Left lung (tissue), 10 donors: Measurements from ENCODE around the gene FOXA2. TPM values are rescaled to one million over a fixed set of nuclear protein-coding genes. Genes with fewer than 3 reads are reported as not detected.

ENCODE experiments used
- ATAC-seq: fragments of 200-7000 bp; cut with Tn5 transposase; one replicate; pipeline ENCODE4 v1.9.1; 2020; ENCODE audit warnings: moderate library complexity
- DNase-seq, 4 donors: peaks; one replicate each; pipeline ENCODE4 v3.0.0-alpha.2; 2013 to 2020
- H3K27ac ChIP-seq, 2 donors: fragments of 200-600 bp; sonication (generic) in 1 of 2; one replicate each; pipeline versions ENCODE4 v1.5.0 to v1.8.0; 2020 to 2021
- H3K27me3 ChIP-seq, 2 donors: fragments of 200-600 bp; sonication (generic) in 1 of 2; one replicate each; pipeline versions ENCODE4 v1.5.0 to v1.8.0; 2020 to 2021
- H3K36me3 ChIP-seq, 2 donors: fragments of 200-600 bp; sonication (generic) in 1 of 2; one replicate each; pipeline versions ENCODE4 v1.5.0 to v1.8.0; 2020 to 2021
- H3K4me1 ChIP-seq, 2 donors: fragments of 200-600 bp; one replicate each; pipeline ENCODE4 v1.8.0; 2021
- H3K4me3 ChIP-seq, 2 donors: fragments of 200-600 bp; sonication (generic) in 1 of 2; one replicate each; pipeline versions ENCODE4 v1.5.0 to v1.8.0; 2020 to 2021; ENCODE audit warnings: mild to moderate bottlenecking in 1 of 2
- H3K9me3 ChIP-seq, 2 donors: fragments of 200-600 bp; sonication (generic) in 1 of 2; one replicate each; pipeline versions ENCODE4 v1.5.0 to v1.8.0; 2020 to 2021
- CTCF ChIP-seq, 2 donors: fragments of 200-600 bp; sonication (generic) in 1 of 2; IDR thresholded peaks; one replicate each; pipeline versions ENCODE4 v1.5.0 to v1.8.0; 2021; ENCODE audit warnings: antibody characterized with exemption in 2 of 2
- intact Hi-C, 2 donors: fragments of 100-400 bp; cut with DNase I; formaldehyde crosslinking; loops; one replicate each; pipeline versions ENCODE4 v1.11.2 to v1.14.2; 2022
- polyA plus RNA-seq, 6 donors: library from polyadenylated mRNA; unstranded; fragments of 120-200 nt; gene quantifications; one replicate each; pipeline ENCODE4 v1.2.1, GENCODE V29; 2013; ENCODE audit not compliant: insufficient read length in 6 of 6
- total RNA-seq, 2 donors: library from RNA; stranded (reverse); fragmentation: NEBNext Ultra II Directional; extraction: Animal tissue kit (Norgen Biotek cat#: 25700); gene quantifications; one replicate each; pipeline ENCODE4 v1.2.1, GENCODE V29; 2021
- donor health status: DM: no; HTN: yes; CAD: no.
- donor health status: DM: no; HTN: no; CAD: no.

Gene FOXA2
- total and polyA plus RNA-seq, 8 donors, result 24.0 to 43.5 (median 33.6) TPM

- Histone ChIP-seq H3K9me3 (no peaks in the 10 kb centered on the region), H3K27me3 (no peaks in the 10 kb centered on the region), H3K4me3 (no peak overlapping the region), H3K4me1 (no peaks in the 10 kb centered on the region), H3K36me3 (no peaks in the 10 kb centered on the region), H3K27ac (no peak overlapping the region)
- ATAC-seq (no peak), DNase-seq (no peak)
- intact Hi-C loops, result no loop called here
- no peak for TF ChIP-seq CTCF (IDR thresholded peaks at IDR 0.05)
These were observed 42.1 kb upstream of the FOXA2 start for GRCh38 chr20:22626496-22626895.

GRCh38 chr20:22623211-22623610, 38.8 kb upstream of the FOXA2 start:
- ATAC-seq, result no peak
- intact Hi-C loops, result no loop called here

GRCh38 chr20:22620342-22620741, 36.0 kb upstream of the FOXA2 start:
- no peak for TF ChIP-seq CTCF (IDR thresholded peaks at IDR 0.05)
- no peaks in the 10 kb centered on the region for H3K4me1 ChIP-seq
- H3K27ac ChIP-seq, result no peak overlapping the region
- no peaks in the 10 kb centered on the region for H3K9me3 ChIP-seq
- DNase-seq, result peak in 1 of 4 donors; percentile 44
- intact Hi-C loops, result no loop called here
- H3K36me3 ChIP-seq, result no peaks in the 10 kb centered on the region
- no peak overlapping the region for H3K4me3 ChIP-seq
- no peaks in the 10 kb centered on the region for H3K27me3 ChIP-seq
- no peak for ATAC-seq

More at GRCh38 chr20:22623211-22623610, 38.8 kb upstream of the FOXA2 start:
- DNase-seq, result peak in 1 of 4 donors; percentile 25
- Histone ChIP-seq H3K4me3 (no peak overlapping the region), H3K4me1 (no peaks in the 10 kb centered on the region), H3K27me3 (no peaks in the 10 kb centered on the region), H3K9me3 (no peaks in the 10 kb centered on the region), H3K36me3 (no peaks in the 10 kb centered on the region), H3K27ac (no peak overlapping the region)
- TF ChIP-seq CTCF (IDR thresholded peaks at IDR 0.05), result no peak

- no peaks in the 10 kb centered on the region for H3K27me3 ChIP-seq
- no peak for DNase-seq
- H3K27ac ChIP-seq, result no peak overlapping the region
- H3K9me3 ChIP-seq, result no peaks in the 10 kb centered on the region
- no peaks in the 10 kb centered on the region for H3K36me3 ChIP-seq
- H3K4me1 ChIP-seq, result no peaks in the 10 kb centered on the region
- intact Hi-C loops, result no loop called here
- no peak for TF ChIP-seq CTCF (IDR thresholded peaks at IDR 0.05)
- H3K4me3 ChIP-seq, result no peak overlapping the region
- no peak for ATAC-seq
These were observed 35.4 kb upstream of the FOXA2 start for GRCh38 chr20:22619806-22620205.

- Histone ChIP-seq H3K36me3 (no peaks in the 10 kb centered on the region), H3K9me3 (no peaks in the 10 kb centered on the region), H3K27me3 (peaks cover 0 to 5% of the 10 kb centered on the region in 2 donors), H3K4me1 (no peaks in the 10 kb centered on the region), H3K27ac (no peak overlapping the region), H3K4me3 (no peak overlapping the region)
- ATAC-seq, result no peak
- TF ChIP-seq CTCF (IDR thresholded peaks at IDR 0.05), result no peak
- intact Hi-C loops, result no loop called here
- no peak for DNase-seq
These were observed 34.9 kb upstream of the FOXA2 start for GRCh38 chr20:22619272-22619671.
